Measurements from ENCODE around the gene MAP2K5.

The MAP2K5 gene

GRCh38 chr15:67806536-67806935 lies 264.0 kb downstream of the MAP2K5 start:
- DNase-seq (ENCODE audit: low spot score): no peak

GRCh38 chr15:67807141-67807540 lies 264.6 kb downstream of the MAP2K5 start:
- DNase-seq (ENCODE audit: low spot score): no peak

- DNase-seq (ENCODE audit: low spot score): no peak
Observed at GRCh38 chr15:67807836-67808235, 265.3 kb downstream of the MAP2K5 start.

- no peak for DNase-seq (ENCODE audit: low spot score)
Observed at GRCh38 chr15:67808821-67809220, 266.3 kb downstream of the MAP2K5 start.

GRCh38 chr15:67809441-67809840 lies 266.9 kb downstream of the MAP2K5 start:
- DNase-seq (ENCODE audit: low spot score): no peak

- no peak for DNase-seq (ENCODE audit: low spot score)
Observed at GRCh38 chr15:67809866-67810265, 267.4 kb downstream of the MAP2K5 start.

GRCh38 chr15:67812241-67812644 lies 269.7 kb downstream of the MAP2K5 start:
- DNase-seq (ENCODE audit: low spot score): no peak

- no peak for DNase-seq (ENCODE audit: low spot score)
Observed at GRCh38 chr15:67813104-67813634, 270.7 kb downstream of the MAP2K5 start.

GRCh38 chr15:67815036-67815592 lies 272.6 kb downstream of the MAP2K5 start:
- DNase-seq (ENCODE audit: low spot score): no peak

- no peak for DNase-seq (ENCODE audit: low spot score)
Observed at GRCh38 chr15:67816668-67817067, 274.2 kb downstream of the MAP2K5 start.

GRCh38 chr15:67818464-67818863 lies 276.0 kb downstream of the MAP2K5 start:
- DNase-seq (ENCODE audit: low spot score): no peak

- no peak for DNase-seq (ENCODE audit: low spot score)
Observed at GRCh38 chr15:67819636-67820035, 277.1 kb downstream of the MAP2K5 start.

- no peak for DNase-seq (ENCODE audit: low spot score)
Observed at GRCh38 chr15:67820122-67820991, 277.9 kb downstream of the MAP2K5 start.

GRCh38 chr15:67820992-67821783 lies 278.7 kb downstream of the MAP2K5 start:
- DNase-seq (ENCODE audit: low spot score): no peak

- DNase-seq (ENCODE audit: low spot score): no peak
Observed at GRCh38 chr15:67821784-67822440, 279.4 kb downstream of the MAP2K5 start.

GRCh38 chr15:67822537-67823313 lies 280.2 kb downstream of the MAP2K5 start:
- no peak for DNase-seq (ENCODE audit: low spot score)

GRCh38 chr15:67823314-67824196 lies 281.1 kb downstream of the MAP2K5 start:
- no peak for DNase-seq (ENCODE audit: low spot score)

- no peak for DNase-seq (ENCODE audit: low spot score)
Observed at GRCh38 chr15:67824197-67824968, 281.9 kb downstream of the MAP2K5 start.
